ENCODE measurements around the gene C7orf25. TPM values are rescaled to one million over a fixed set of nuclear protein-coding genes. Genes with fewer than 3 reads are reported as not detected.

C7orf25 gene
- total RNA-seq, 3 donors from 2014 or later: 1.5 to 3.0 (median 1.9) TPM

DNA sequence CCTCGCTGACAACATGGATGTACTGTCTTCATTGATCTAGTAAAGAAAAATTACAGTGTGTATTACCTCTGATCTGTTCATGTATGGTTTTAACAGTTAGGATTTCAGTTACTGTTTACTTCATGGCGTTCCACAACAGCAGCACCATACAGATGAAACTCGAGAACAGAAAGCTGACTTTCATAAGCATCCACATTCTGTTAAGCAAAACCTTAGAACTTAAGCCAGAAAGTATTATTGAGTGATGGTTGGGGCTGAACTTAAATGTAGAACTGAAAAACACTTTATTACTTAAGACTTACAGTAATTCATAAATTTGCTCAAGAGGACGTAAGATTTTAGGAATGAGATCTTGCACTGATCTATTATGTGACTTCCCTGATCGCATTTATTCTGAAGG lies 24.0 kb upstream of the C7orf25 start:
- Mint-ChIP-seq H3K4me1 (ENCODE audit: low read depth) (peaks cover 51% of the 10 kb centered on the region), H3K9me3 (no peaks in the 10 kb centered on the region), H3K36me3 (ENCODE audit: insufficient read depth) (peaks cover 33% of the 10 kb centered on the region), H3K4me3 (no peak overlapping the region), H3K27me3 (ENCODE audit: low read depth) (no peaks in the 10 kb centered on the region)
- no peak for DNase-seq
- no peak for ATAC-seq

DNA sequence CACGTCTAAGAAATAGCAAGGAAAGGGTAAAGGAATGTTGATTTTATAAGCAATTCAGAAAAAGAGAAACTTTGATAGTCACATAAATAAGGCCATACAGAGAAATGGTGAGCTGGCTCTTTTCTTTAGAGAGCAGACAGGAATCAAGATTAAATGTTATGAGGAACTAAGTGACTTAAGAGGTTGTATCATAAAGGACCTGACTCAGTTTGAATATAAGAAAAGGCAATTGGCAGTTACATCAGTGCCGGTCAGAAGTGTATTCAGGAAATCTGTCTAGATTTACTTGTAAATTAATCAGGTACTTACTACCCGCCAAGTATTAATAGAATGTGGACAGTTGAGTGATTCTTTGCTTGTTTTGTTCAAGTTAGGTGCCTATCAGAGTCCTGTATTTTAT lies 22.4 kb upstream of the C7orf25 start:
- no peaks in the 10 kb centered on the region for H3K9me3 Mint-ChIP-seq

DNA sequence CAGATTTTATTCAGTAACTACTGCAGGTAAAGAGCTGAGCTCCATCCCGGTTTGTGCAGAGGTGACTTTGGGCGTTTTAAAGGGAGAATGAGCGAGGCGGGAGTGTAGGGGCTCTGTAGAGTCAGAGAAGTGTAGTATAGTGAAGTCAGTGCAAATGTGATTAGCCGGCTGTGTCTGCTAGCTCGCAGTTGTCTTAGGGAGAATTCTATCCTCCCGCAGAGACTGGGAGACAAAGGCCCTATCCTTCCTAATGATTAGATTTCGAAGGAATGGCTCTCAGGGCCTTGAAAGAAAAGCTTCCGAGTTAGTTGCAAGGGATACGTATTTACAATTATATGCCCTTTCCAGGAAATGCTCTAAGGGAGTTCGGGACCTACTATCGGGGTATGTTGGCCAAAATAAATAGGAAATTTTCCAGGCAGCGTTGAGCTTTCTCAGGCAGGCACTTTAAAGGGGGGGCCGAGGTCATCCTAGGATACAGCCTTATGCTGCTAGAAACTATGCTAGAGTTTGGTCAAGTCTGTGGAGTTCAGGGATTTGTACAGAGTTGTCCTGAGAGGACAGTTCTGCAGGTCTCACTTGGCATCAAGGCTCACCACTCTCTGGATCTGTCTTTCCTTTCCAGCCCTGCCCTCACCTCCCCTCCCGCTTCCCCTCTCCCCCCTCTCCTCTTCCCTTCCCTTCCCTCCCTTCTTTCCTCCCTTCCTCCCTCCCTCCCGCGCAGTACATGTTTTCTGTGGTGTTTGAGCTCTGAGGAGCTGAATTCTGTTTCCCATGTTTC lies 21.1 kb upstream of the C7orf25 start:
- DNase-seq: no peak
- Mint-ChIP-seq H3K4me1 (ENCODE audit: low read depth) (peaks cover 51% of the 10 kb centered on the region), H3K36me3 (ENCODE audit: insufficient read depth) (peaks cover 30% of the 10 kb centered on the region), H3K27me3 (ENCODE audit: low read depth) (no peaks in the 10 kb centered on the region), H3K9me3 (no peaks in the 10 kb centered on the region), H3K4me3 (peak overlapping the region; percentile 100)
- ATAC-seq: no peak

More for the DNA sequence above, 22.4 kb upstream of the C7orf25 start:
- ATAC-seq: no peak
- H3K27me3 Mint-ChIP-seq (ENCODE audit: low read depth): no peaks in the 10 kb centered on the region
- peak overlapping the region; percentile 100 for H3K4me3 Mint-ChIP-seq
- DNase-seq: no peak
- peaks cover 28% of the 10 kb centered on the region for H3K36me3 Mint-ChIP-seq (ENCODE audit: insufficient read depth)
- peaks cover 46% of the 10 kb centered on the region for H3K4me1 Mint-ChIP-seq (ENCODE audit: low read depth)

DNA sequence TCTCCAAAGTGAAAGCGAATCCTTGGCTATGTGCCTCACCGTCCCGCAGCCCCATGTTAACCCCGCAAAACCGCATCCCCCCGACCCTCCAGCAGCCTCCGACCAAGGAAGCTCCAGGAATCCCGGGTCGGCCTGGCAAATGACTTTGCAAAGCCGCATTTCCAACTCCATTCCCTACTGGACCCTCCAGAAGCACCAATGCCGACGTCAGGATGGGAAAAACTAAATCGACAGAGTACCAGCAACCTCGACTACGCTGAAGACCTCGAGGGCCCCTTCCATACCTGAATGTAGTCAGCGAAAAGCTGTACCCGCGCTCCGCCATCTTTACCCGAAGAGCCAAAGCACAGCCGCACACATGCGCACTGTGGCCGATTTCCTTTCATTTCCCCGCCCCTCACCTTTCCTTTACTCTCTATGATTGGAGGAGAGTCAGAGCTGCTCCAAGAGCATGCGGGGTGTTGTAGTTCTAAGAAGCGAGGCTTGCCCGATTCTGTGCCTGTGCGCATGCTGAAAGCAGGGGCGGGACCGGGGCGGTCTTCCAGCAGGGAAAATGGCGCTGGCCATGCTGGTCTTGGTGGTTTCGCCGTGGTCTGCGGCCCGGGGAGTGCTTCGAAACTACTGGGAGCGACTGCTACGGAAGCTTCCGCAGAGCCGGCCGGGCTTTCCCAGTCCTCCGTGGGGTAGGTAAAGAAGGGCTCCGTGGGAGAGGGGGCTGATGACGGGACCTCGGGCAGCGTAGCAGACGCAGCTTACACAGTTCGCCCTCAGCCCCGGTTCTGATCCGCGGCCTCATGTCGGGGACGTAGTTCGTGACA lies 20.2 kb upstream of the C7orf25 start, which contains the start of the genes MRPL32 and PSMA2:
Gene MRPL32, plus strand, starts transcription at position 543 of the 818 bp plus-strand sequence. Its CDS starts 11 bp downstream, at position 554.
Gene PSMA2, minus strand, starts transcription at position 341 of the 818 bp plus-strand sequence. Its CDS starts 16 bp downstream, at position 325.
- H3K36me3 Mint-ChIP-seq (ENCODE audit: insufficient read depth): peaks cover 28% of the 10 kb centered on the region

DNA sequence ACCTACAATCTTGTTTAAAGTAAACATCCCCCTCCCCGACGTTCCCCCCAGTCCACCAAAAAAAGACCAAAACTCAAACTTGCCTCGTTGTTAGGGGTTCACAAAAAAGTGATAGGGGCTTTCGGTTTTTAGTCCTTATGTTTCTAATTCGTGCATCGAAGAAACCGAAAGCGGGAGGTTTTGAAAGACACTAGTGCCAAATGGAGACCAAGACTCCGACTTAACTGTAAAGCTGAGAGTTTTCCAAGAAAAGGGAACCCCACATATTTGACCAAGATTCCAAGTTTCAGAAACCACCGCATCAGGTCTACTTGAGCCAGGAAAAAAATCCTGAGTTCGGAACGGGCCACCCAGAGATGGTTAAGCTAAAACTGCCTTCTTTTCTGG lies 19.6 kb upstream of the C7orf25 start:
- ATAC-seq: peak; percentile 9 to 22
- Mint-ChIP-seq H3K27me3 (ENCODE audit: low read depth) (no peaks in the 10 kb centered on the region), H3K4me1 (ENCODE audit: low read depth) (peaks cover 61% of the 10 kb centered on the region), H3K9me3 (no peaks in the 10 kb centered on the region), H3K36me3 (ENCODE audit: insufficient read depth) (peaks cover 28% of the 10 kb centered on the region), H3K4me3 (peak overlapping the region; percentile 100)
- no peak for DNase-seq

More for the DNA sequence above, 20.2 kb upstream of the C7orf25 start, which contains the start of the genes MRPL32 and PSMA2:
- DNase-seq (peak; percentile 88), ATAC-seq (peak; percentile 99)
- Mint-ChIP-seq H3K9me3 (no peaks in the 10 kb centered on the region), H3K27me3 (ENCODE audit: low read depth) (no peaks in the 10 kb centered on the region), H3K4me1 (ENCODE audit: low read depth) (peaks cover 58% of the 10 kb centered on the region), H3K4me3 (peak within 1 kb of the TSS; percentile 100)

DNA sequence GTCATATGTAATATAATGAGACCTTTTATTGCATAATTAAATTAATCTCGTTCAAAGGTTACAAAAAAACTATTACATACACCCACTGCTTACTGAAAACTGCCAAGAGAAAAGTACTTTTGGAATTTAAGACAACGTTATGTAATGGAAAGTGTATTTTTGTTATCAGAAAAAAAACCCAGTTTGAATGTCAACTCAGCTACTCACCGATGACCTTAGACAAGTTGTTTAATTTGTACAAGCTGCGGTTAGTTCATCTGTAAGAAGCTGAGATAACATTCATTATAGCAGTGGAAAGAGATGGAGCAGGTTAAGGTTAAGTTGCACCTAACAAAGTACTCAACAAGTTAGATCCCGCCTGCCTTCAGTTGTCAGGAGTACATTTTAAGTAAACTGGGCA lies 19.0 kb upstream of the C7orf25 start:
- no peak for ATAC-seq
- Mint-ChIP-seq H3K36me3 (ENCODE audit: insufficient read depth) (peaks cover 27% of the 10 kb centered on the region), H3K4me3 (peak overlapping the region; percentile 100), H3K27me3 (ENCODE audit: low read depth) (no peaks in the 10 kb centered on the region), H3K9me3 (no peaks in the 10 kb centered on the region), H3K4me1 (ENCODE audit: low read depth) (peaks cover 58% of the 10 kb centered on the region)
- DNase-seq: no peak

DNA sequence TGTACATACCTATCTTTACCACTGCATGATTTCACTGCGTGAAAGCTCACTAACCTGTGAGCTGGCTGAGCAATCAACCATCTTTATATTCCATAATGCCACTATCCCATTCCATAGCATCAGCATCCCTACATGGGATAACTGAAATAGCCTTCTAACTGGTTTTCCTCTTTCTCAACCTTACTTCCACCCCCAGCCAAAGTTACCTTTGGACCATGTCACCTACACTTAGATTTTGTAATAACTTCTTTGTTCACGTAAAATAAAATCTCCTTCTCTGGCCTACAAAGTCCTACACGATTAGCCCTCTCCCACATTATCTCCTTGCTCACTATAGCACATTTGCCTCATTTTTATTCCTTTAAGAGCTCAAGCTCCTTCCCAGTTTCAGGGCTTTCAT lies 17.6 kb upstream of the C7orf25 start:
- DNase-seq (no peak), ATAC-seq (no peak)
- Mint-ChIP-seq H3K4me3 (peak overlapping the region; percentile 45), H3K4me1 (ENCODE audit: low read depth) (peaks cover 62% of the 10 kb centered on the region), H3K36me3 (ENCODE audit: insufficient read depth) (peaks cover 30% of the 10 kb centered on the region), H3K27me3 (ENCODE audit: low read depth) (no peaks in the 10 kb centered on the region), H3K9me3 (no peaks in the 10 kb centered on the region)

DNA sequence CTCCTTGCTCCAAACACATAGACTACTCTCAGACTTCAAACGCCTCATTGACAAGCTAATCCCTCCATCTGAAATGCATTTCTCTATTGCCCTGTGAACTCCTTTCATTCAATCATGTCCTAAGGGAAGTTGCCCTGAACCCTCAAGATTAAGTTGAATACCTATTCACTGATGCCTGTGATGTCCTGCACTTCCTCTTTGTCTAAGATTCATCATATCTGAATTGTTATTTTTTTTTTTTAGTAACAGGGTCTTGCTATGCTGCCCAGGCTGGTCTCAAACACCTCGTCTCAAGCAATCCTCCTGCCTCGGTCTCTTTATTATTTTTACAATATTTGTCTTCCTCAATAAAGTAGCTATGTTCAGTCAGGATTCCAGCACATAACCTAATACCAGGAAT lies 16.9 kb upstream of the C7orf25 start:
- peaks cover 33% of the 10 kb centered on the region for H3K36me3 Mint-ChIP-seq (ENCODE audit: insufficient read depth)
- no peaks in the 10 kb centered on the region for H3K9me3 Mint-ChIP-seq
- no peak for ATAC-seq
- no peaks in the 10 kb centered on the region for H3K27me3 Mint-ChIP-seq (ENCODE audit: low read depth)
- no peak for DNase-seq
- peak overlapping the region; percentile 29 for H3K4me3 Mint-ChIP-seq
- peaks cover 59% of the 10 kb centered on the region for H3K4me1 Mint-ChIP-seq (ENCODE audit: low read depth)

DNA sequence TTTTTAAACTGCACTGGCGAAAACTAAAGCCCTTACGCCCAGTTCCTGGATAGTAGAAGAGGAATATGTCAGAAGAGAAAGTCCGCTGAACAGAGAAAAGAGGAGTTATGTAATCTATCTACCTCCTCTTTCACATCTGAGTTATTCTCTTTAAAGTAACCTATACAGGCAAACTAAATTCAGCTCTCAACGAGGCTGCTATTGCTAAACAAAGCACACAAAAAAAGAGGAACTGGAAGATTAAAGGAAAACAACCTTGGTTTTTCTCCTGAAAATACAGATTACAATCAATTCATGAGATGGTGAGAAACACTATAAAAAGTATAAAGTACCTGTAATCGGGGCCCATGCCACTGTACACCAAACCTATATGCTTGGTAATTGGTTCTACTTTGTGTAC lies 14.3 kb upstream of the C7orf25 start:
- Mint-ChIP-seq H3K9me3 (no peaks in the 10 kb centered on the region), H3K4me1 (ENCODE audit: low read depth) (peaks cover 49% of the 10 kb centered on the region), H3K27me3 (ENCODE audit: low read depth) (no peaks in the 10 kb centered on the region), H3K36me3 (ENCODE audit: insufficient read depth) (peaks cover 46% of the 10 kb centered on the region), H3K4me3 (no peak overlapping the region)
- DNase-seq (no peak), ATAC-seq (no peak)

DNA sequence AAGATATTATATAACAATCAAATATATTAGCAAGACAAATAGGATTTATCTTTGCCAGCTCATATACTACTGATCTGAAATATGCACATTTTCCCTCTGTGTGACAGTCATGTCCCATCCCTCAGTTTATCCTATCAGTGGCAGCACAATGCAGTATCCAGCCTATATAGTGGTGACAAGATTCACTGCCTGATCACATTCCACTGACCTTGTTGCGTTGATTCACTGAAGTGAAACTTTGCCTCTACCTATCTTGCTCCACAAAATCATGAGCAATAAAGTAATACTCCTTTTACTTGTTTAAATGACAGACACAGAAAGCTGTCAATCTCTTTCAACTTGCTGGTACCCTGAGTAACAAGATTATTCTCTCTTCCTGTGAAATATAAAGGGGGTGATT lies 13.8 kb upstream of the C7orf25 start:
- ATAC-seq: no peak
- peaks cover 49% of the 10 kb centered on the region for H3K4me1 Mint-ChIP-seq (ENCODE audit: low read depth)
- no peak overlapping the region for H3K4me3 Mint-ChIP-seq

DNA sequence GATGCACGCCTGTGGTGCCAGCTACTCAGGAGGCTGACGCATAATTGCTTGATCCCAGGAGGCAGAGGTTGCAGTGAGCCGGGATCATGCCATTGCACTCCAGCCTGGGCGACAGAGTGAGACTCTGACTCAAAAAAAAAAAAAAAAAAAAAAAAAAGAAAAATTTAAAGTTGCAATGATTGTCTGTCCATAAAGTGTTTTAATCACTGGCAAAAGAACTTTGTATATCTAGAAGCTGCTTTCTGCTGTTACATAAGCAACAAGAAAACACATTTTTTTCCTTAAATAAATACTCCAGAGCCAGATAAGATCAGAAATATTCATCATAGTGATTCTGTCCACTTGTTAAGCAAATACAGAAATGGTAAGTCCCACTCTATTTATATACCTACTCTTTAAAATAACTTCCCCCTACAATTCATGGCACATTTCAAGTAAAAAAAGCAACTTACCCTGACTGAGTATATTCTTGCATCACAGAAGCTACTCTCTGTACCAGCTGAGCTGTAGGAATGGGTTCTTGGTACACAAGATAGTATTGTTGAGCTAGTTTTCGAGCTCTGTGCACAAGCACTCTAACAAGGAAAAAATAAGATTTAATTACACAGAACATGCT lies 12.5 kb upstream of the C7orf25 start:
- DNase-seq (no peak), ATAC-seq (no peak)
- Mint-ChIP-seq H3K9me3 (no peaks in the 10 kb centered on the region), H3K36me3 (ENCODE audit: insufficient read depth) (peaks cover 62% of the 10 kb centered on the region), H3K4me3 (no peak overlapping the region), H3K4me1 (ENCODE audit: low read depth) (peaks cover 40% of the 10 kb centered on the region), H3K27me3 (ENCODE audit: low read depth) (no peaks in the 10 kb centered on the region)

More for the DNA sequence above, 13.8 kb upstream of the C7orf25 start:
- no peaks in the 10 kb centered on the region for H3K27me3 Mint-ChIP-seq (ENCODE audit: low read depth)
- H3K36me3 Mint-ChIP-seq (ENCODE audit: insufficient read depth): peaks cover 52% of the 10 kb centered on the region
- no peak for DNase-seq
- H3K9me3 Mint-ChIP-seq: no peaks in the 10 kb centered on the region

DNA sequence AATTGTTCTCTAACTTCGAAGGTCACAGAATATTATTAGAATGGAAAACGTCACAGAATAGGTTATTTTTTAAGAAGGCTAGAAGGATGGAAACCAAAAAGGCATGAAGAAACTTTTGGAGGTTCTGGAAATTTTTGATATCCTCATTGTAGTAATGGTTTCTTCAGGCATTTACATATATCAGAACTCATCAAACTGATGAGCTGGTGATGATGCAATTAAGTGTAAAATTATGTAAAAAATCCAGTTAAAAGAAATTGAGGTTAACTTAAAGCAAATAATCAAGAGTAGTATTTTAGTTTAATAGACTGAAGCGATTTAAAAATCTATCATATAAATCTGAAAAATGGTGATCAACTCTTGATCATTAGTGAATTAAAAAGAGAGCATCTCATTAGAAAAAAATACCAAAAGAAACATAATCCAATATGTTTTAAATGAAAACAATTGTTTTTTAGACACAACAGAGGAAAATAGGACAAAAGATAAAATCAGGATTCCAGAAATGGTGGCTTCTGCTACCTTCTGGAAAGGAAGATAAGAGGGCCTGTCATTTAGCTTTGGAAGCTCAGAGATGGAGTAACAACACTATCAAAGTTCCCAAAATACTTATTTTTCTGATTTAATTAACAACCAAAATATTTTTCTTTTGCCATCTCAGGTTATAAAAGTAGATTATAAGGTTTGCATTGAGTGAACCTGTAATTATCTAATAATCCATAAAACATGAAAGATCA lies 10.3 kb upstream of the C7orf25 start:
- no peaks in the 10 kb centered on the region for H3K27me3 Mint-ChIP-seq (ENCODE audit: low read depth)
- H3K36me3 Mint-ChIP-seq (ENCODE audit: insufficient read depth): peaks cover 58% of the 10 kb centered on the region
- no peaks in the 10 kb centered on the region for H3K9me3 Mint-ChIP-seq
- no peak for ATAC-seq
- no peak for DNase-seq
- H3K4me1 Mint-ChIP-seq (ENCODE audit: low read depth): peaks cover 20% of the 10 kb centered on the region
- H3K4me3 Mint-ChIP-seq: no peak overlapping the region

DNA sequence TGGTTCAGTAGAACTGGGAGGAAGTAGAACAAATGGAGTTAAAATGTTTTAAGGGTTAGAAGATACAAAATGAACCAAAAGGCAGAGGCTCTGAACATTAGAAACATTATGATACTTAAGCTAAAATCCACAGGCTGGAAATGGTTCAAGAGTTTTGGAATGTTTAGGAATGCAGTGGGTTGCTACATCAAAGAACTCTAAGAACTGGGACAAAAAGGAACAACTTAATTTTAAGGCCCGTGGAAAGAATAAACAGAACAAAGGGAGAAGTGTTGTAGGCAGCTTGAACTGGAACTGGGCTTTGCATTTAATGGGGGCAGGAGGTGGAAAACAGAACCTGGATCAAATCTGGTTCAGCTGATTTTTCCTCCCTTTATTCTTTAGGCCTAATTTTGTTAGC lies 3.5 kb upstream of the C7orf25 start:
- Mint-ChIP-seq H3K4me1 (ENCODE audit: low read depth) (peaks cover 41% of the 10 kb centered on the region), H3K4me3 (no peak overlapping the region), H3K9me3 (no peaks in the 10 kb centered on the region), H3K36me3 (ENCODE audit: insufficient read depth) (peaks cover 31% of the 10 kb centered on the region), H3K27me3 (ENCODE audit: low read depth) (no peaks in the 10 kb centered on the region)
- DNase-seq: no peak
- no peak for ATAC-seq

All from activated T-cell treated with anti-CD3 and anti-CD28 coated beads, Interleukin-2, amount 50 U/mL, for 4 hours (primary cell).